ENCODE results near the gene INPP4B. TPM values are rescaled to one million over a fixed set of nuclear protein-coding genes. Genes with fewer than 3 reads are reported as not detected.

INPP4B gene
- total and polyA plus RNA-seq, 2 donors (not counting 1 experiment from before 2014, with no cell fraction given): 0.03 TPM; not detected in 1

- ChIA-PET POLR2A (no interaction called here), CTCF (no interaction called here)
- Histone ChIP-seq H2AFZ (ENCODE audit: insufficient read depth, low read depth, low read length, poor library complexity, severe bottlenecking) (no peak overlapping the region), H3K9ac (ENCODE audit: low read length) (no peak overlapping the region), H3K9me3 (ENCODE audit: control extremely low read depth in 1 of 3, control insufficient read depth in 2 of 3, insufficient read depth in 1 of 3, low read length in 2 of 3) (peaks cover 0 to under 1% (median 0%) of the 10 kb centered on the region in 3 donors), H3K4me1 (ENCODE audit: control insufficient read depth in 2 of 2, insufficient read depth in 2 of 2, low read length in 2 of 2) (no peaks in the 10 kb centered on the region), H3K36me3 (replicated peaks in 1 of 2; ENCODE audit: control extremely low read depth in 1 of 2, control insufficient read depth in 1 of 2, extremely low read depth in 1 of 2, insufficient read depth in 2 of 2, low read length in 1 of 2) (no peaks in the 10 kb centered on the region), H3K79me2 (ENCODE audit: control insufficient read depth, insufficient read depth, low read length) (no peaks in the 10 kb centered on the region), H3K4me3 (ENCODE audit: control extremely low read depth in 1 of 5, extremely low read depth in 1 of 5, insufficient read depth in 1 of 5, low read depth in 2 of 5, low read length in 4 of 5) (no peak overlapping the region), H4K20me1 (ENCODE audit: control insufficient read depth, insufficient read depth, low read length, poor library complexity, severe bottlenecking) (no peaks in the 10 kb centered on the region), H3K4me2 (replicated peaks; ENCODE audit: low read depth, low read length, poor library complexity, severe bottlenecking) (no peak overlapping the region), H3K27ac (ENCODE audit: low read length in 2 of 2) (no peak overlapping the region), H3K27me3 (replicated peaks in 1 of 4; ENCODE audit: control extremely low read depth in 1 of 4, control insufficient read depth in 3 of 4, insufficient read depth in 4 of 4, low read length in 3 of 4) (no peaks in the 10 kb centered on the region)
- no peak for DNase-seq
- TF ChIP-seq, protein P1, sequence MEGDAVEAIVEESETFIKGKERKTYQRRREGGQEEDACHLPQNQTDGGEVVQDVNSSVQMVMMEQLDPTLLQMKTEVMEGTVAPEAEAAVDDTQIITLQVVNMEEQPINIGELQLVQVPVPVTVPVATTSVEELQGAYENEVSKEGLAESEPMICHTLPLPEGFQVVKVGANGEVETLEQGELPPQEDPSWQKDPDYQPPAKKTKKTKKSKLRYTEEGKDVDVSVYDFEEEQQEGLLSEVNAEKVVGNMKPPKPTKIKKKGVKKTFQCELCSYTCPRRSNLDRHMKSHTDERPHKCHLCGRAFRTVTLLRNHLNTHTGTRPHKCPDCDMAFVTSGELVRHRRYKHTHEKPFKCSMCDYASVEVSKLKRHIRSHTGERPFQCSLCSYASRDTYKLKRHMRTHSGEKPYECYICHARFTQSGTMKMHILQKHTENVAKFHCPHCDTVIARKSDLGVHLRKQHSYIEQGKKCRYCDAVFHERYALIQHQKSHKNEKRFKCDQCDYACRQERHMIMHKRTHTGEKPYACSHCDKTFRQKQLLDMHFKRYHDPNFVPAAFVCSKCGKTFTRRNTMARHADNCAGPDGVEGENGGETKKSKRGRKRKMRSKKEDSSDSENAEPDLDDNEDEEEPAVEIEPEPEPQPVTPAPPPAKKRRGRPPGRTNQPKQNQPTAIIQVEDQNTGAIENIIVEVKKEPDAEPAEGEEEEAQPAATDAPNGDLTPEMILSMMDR (IDR thresholded peaks at IDR 0.05): no peak
- no peak for TF ChIP-seq EZH2 (IDR thresholded peaks at IDR 0.05; ENCODE audit: borderline replicate concordance, insufficient read depth, low read depth, low read length, poor library complexity, severe bottlenecking)
- no peak for ATAC-seq (ENCODE audit: low read depth)
- intact Hi-C loops (cut with micrococcal nuclease): no loop called here
- no peaks in the 10 kb centered on the region for H3K4me1 Mint-ChIP-seq
- no peak overlapping the region for H3K27ac Mint-ChIP-seq
- H3K9me3 Mint-ChIP-seq (ENCODE audit: insufficient read depth): peaks cover 2% of the 10 kb centered on the region
- H3K27me3 Mint-ChIP-seq: no peaks in the 10 kb centered on the region
- no peak overlapping the region for H3K4me3 Mint-ChIP-seq
These were observed 560.9 kb downstream of the INPP4B start for GRCh38 chr4:142285222-142285583.

DNA sequence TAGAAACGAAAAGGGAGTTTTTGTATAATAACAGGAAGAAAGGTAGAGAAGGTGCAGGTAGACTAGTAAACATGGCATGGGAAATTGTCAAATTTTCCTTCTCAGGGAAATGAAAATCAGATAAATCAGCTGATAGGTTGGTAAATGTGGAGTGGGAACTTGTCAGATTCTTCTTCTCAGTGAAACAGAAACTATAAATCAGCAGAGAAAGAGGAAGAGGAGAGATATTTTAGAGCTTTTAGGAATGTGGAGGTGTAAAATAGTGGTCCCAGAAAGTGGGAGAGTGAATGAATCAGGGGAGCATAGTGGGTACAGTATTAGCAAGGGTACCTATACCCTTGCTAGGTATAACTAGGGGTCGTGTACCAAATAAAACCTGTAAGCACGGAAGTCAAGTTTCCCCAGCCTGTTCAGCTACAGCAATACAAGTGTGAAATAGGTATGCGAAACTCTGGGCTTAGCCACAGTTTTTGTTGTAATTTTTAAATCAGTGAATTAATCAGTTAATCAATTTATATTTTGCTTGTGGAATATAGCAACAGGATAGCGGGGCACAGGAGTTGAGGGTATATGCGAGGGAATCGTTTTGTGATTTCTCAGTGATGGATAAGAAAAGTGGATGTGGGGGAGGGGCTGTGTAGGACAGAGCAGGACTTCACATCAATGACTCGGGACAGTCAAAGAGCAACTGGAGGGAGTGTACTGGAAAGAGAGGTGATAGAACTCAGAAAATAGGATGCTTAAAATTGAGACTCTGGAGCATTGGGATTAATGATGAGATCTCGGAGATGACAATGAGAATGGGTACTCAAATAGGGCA is 561.5 kb downstream of the INPP4B start:
- Mint-ChIP-seq H3K27ac (no peak overlapping the region), H3K9me3 (ENCODE audit: insufficient read depth) (no peaks in the 10 kb centered on the region), H3K4me3 (no peak overlapping the region), H3K4me1 (no peaks in the 10 kb centered on the region), H3K27me3 (no peaks in the 10 kb centered on the region)
- ChIA-PET CTCF (no interaction called here), POLR2A (no interaction called here)
- WGBS (ENCODE audit: insufficient coverage): 77% methylated on average over 9 of the region's 9 CpGs
- DNase-seq: no peak
- H3K36me3 ChIP-seq (replicated peaks in 1 of 2; ENCODE audit: control extremely low read depth in 1 of 2, control insufficient read depth in 1 of 2, extremely low read depth in 1 of 2, insufficient read depth in 2 of 2, low read length in 1 of 2): no peaks in the 10 kb centered on the region
- no peak for ATAC-seq (ENCODE audit: low read depth)
- no peak overlapping the region for H2AFZ ChIP-seq (ENCODE audit: insufficient read depth, low read depth, low read length, poor library complexity, severe bottlenecking)
- H3K79me2 ChIP-seq (ENCODE audit: control insufficient read depth, insufficient read depth, low read length): no peaks in the 10 kb centered on the region
- no peaks in the 10 kb centered on the region for H3K9me3 ChIP-seq (ENCODE audit: control extremely low read depth in 1 of 3, control insufficient read depth in 2 of 3, insufficient read depth in 1 of 3, low read length in 2 of 3)
- no peaks in the 10 kb centered on the region for H3K4me1 ChIP-seq (ENCODE audit: control insufficient read depth in 2 of 2, insufficient read depth in 2 of 2, low read length in 2 of 2)
- TF ChIP-seq EZH2 (IDR thresholded peaks at IDR 0.05; ENCODE audit: borderline replicate concordance, insufficient read depth, low read depth, low read length, poor library complexity, severe bottlenecking): no peak
- TF ChIP-seq, protein P1 (IDR thresholded peaks at IDR 0.05): no peak
- H3K9ac ChIP-seq (ENCODE audit: low read length): no peak overlapping the region
- no peak overlapping the region for H3K4me2 ChIP-seq (replicated peaks; ENCODE audit: low read depth, low read length, poor library complexity, severe bottlenecking)
- intact Hi-C loops (cut with micrococcal nuclease): no loop called here
- no peaks in the 10 kb centered on the region for H3K27me3 ChIP-seq (replicated peaks in 1 of 4; ENCODE audit: control extremely low read depth in 1 of 4, control insufficient read depth in 3 of 4, insufficient read depth in 4 of 4, low read length in 3 of 4)
- H3K4me3 ChIP-seq (ENCODE audit: control extremely low read depth in 1 of 5, extremely low read depth in 1 of 5, insufficient read depth in 1 of 5, low read depth in 2 of 5, low read length in 4 of 5): no peak overlapping the region
- H4K20me1 ChIP-seq (ENCODE audit: control insufficient read depth, insufficient read depth, low read length, poor library complexity, severe bottlenecking): no peaks in the 10 kb centered on the region
- H3K27ac ChIP-seq (ENCODE audit: low read length in 2 of 2): no peak overlapping the region

All from B cell (primary cell).